Fibroblast of skin of right biceps (primary cell): ENCODE data around the gene IL6R.

ENCODE experiments used
- DNase-seq: peaks from one replicate; pipeline ENCODE4 v3.0.0-alpha.2; 2013

IL6R gene

GRCh38 chr1:154407198-154408091 lies 2.3 kb downstream of the IL6R start:
- no peak for DNase-seq

- DNase-seq, result no peak
These were observed 3.1 kb downstream of the IL6R start for GRCh38 chr1:154408174-154408777.

GRCh38 chr1:154410185-154410827 lies 5.2 kb downstream of the IL6R start:
- DNase-seq, result no peak

- DNase-seq, result no peak
These were observed 6.4 kb downstream of the IL6R start for GRCh38 chr1:154411525-154411924.

- no peak for DNase-seq
These were observed 8.1 kb downstream of the IL6R start for GRCh38 chr1:154413177-154413783.

- DNase-seq, result no peak
These were observed 9.5 kb downstream of the IL6R start for GRCh38 chr1:154414606-154415005.

- DNase-seq, result no peak
These were observed 11.6 kb downstream of the IL6R start for GRCh38 chr1:154416471-154417337.

GRCh38 chr1:154417338-154417608 lies 12.1 kb downstream of the IL6R start:
- no peak for DNase-seq

GRCh38 chr1:154418062-154418921 lies 13.1 kb downstream of the IL6R start:
- no peak for DNase-seq

GRCh38 chr1:154418923-154419619 lies 13.9 kb downstream of the IL6R start:
- DNase-seq, result no peak

- peak; percentile 79 for DNase-seq
These were observed 14.8 kb downstream of the IL6R start for GRCh38 chr1:154419620-154420571.

- no peak for DNase-seq
These were observed 16.1 kb downstream of the IL6R start for GRCh38 chr1:154420961-154421924.

- peak; percentile 41 for DNase-seq
These were observed 16.9 kb downstream of the IL6R start for GRCh38 chr1:154422049-154422448.

GRCh38 chr1:154422521-154422920 lies 17.4 kb downstream of the IL6R start:
- DNase-seq, result no peak

- DNase-seq, result peak; percentile 61
These were observed 18.3 kb downstream of the IL6R start for GRCh38 chr1:154423304-154423987.

GRCh38 chr1:154423988-154424326 lies 18.8 kb downstream of the IL6R start:
- no peak for DNase-seq

- DNase-seq, result no peak
These were observed 20.0 kb downstream of the IL6R start for GRCh38 chr1:154425172-154425571.
